Left cardiac atrium (tissue), 4 donors: ENCODE results near the gene FOXO4. TPM values are rescaled to one million over a fixed set of nuclear protein-coding genes. Genes with fewer than 3 reads are reported as not detected.

Source experiments
- ATAC-seq, 2 donors: fragments of 200-7000 bp; cut with Tn5 transposase; one replicate each; pipeline ENCODE4 v1.9.1; 2020; ENCODE audit warnings: mild to moderate bottlenecking in 2 of 2, moderate library complexity in 2 of 2
- DNase-seq: peaks from one replicate; pipeline ENCODE4 v3.0.0-alpha.2; 2020
- intact Hi-C, 2 donors: fragments of 100-400 bp; cut with DNase I; formaldehyde crosslinking; loops; one replicate each; pipeline versions ENCODE4 v1.14.1 to v1.15.1; 2022 to 2023
- total RNA-seq, 2 donors: library from RNA; stranded (reverse); fragmentation: NEBNext Ultra II Directional; extraction: Animal tissue kit (Norgen Biotek cat#: 25700); gene quantifications; one replicate each; pipeline ENCODE4 v1.2.1, GENCODE V29; 2021
- donor health status: DM: no; HTN: yes; CAD: no.
- donor health status: DM: no; HTN: yes; CAD: no; lungs with severe emphysema.
- donor health status: DM: yes; HTN: yes; CAD: no.
- donor health status: Dilated cardiomyopathy.

Gene FOXO4
- total RNA-seq, 2 donors from 2014 or later = 28.5 to 30.9 TPM

GRCh38 chrX:71118032-71118984 lies 22.7 kb downstream of the FOXO4 start, which contains the start of gene MED12:
TSS of gene MED12 (plus strand) at chrX:71118596. CDS start at chrX:71118755, 159 bp downstream.
- intact Hi-C loops = no loop called here
- peak; percentile 88 for DNase-seq
- peak; percentile 98 to 99 for ATAC-seq

DNA sequence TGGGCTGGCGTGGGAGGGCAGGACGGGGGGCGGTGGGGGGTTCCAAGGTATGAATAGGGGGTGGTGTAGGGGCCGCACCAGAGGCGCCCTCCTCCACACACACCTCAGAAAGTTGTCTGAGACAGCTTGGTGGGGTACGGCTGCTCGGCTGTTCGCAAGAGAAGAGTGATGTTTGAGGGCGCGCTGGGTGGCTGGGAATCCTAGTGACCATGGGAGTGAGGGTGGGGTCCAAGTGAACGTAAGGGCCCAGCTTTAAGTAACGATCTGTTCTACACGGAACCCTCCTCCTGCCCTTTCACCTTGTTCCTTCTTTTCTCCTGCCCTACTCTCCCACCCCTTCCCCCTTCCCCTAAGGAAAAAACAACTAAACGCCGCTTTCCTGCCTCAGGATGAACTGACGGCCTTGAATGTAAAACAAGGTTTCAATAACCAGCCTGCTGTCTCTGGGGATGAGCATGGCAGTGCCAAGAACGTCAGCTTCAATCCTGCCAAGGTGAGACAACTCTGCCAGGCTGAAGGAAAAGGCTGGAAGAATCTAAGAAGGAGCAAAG lies 23.4 kb downstream of the FOXO4 start:
- intact Hi-C loops = no loop called here
- peak; percentile 35 to 52 for ATAC-seq
- no peak for DNase-seq

- intact Hi-C loops = no loop called here
- ATAC-seq (peak in 1 of 2 donors; percentile 29), DNase-seq (no peak)
These were observed 32.6 kb downstream of the FOXO4 start for GRCh38 chrX:71128166-71128833.

DNA sequence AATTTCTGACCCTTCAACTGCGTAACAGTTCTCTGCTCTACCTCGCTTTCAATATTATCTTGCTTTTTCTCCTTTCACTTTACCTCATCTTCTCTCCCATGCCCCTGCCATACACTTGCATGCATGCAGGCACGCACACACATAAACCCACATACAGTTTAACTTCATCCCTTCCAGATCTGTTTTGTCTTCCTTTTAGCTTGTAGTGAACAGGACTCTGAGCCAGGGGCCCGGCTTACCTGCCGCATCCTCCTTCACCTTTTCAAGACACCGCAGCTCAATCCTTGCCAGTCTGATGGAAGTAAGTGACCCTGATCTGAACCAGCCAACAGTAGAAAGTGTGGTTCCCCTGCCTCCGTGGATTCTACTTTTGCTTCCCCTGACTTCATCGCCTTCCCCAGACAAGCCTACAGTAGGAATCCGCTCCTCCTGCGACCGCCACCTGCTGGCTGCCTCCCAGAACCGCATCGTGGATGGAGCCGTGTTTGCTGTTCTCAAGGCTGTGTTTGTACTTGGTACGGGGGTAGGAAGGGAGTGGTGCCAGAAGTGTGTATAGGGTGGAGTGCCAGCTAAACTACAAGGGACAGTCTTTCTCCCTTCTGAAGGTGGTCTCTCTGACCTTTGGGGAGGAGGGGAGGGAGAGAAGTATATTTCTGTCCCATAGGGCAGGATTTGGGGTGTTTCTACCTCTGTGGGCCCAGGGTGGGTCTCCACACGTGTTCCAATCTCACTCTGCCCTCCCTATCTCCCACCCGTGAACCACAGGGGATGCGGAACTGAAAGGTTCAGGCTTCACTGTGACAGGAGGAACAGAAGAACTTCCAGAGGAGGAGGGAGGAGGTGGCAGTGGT lies 33.5 kb downstream of the FOXO4 start:
- intact Hi-C loops = no loop called here
- DNase-seq (peak; percentile 59), ATAC-seq (peak; percentile 77 to 80)

DNA sequence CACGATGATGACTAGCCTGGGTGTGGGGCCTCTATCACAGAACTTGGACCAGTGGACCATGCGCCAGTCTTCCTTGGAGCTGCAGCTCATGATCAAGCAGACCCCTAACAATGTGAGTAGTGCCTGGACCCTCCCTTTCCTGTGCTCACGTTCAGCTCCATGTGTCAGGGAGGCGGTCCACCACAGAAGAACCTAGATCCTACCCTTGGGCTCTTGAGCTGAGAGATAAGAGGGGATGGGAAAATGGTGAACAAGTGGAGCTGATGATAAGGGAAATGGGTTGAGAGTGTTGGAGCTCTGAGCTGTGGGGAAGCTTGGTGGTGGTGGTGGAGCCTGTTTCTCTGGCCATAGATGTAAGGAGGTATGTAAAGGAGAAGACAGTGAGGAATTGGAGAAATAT lies 35.9 kb downstream of the FOXO4 start:
- ATAC-seq (no peak), DNase-seq (no peak)
- intact Hi-C loops = no loop called here

DNA sequence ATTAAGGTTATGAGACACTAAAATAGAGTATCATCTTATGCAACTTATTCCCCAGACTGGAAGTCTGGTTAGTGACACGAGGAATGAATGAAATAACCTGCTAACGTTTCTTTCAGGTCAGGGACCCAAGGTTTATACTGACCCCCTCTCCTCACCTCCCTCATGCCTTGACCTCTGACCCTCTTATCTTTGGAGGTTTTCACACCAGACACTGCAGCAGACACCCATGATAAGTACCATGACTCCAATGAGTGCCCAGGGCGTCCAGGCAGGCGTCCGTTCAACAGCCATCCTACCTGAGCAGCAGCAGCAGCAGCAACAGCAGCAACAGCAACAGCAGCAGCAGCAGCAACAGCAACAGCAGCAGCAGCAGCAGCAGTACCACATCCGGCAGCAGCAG lies 44.8 kb downstream of the FOXO4 start:
- DNase-seq = no peak
- intact Hi-C loops = no loop called here
- no peak for ATAC-seq

- DNase-seq (peak; percentile 47), ATAC-seq (no peak)
- intact Hi-C loops = no loop called here
These were observed 47.9 kb downstream of the FOXO4 start for GRCh38 chrX:71143508-71143907.

GRCh38 chrX:71144651-71145050 lies 49.0 kb downstream of the FOXO4 start, which contains the start of gene NLGN3:
TSS of gene NLGN3 (plus strand) at chrX:71144841. CDS start at chrX:71147750, 2,909 bp downstream.
- intact Hi-C loops = no loop called here

DNA sequence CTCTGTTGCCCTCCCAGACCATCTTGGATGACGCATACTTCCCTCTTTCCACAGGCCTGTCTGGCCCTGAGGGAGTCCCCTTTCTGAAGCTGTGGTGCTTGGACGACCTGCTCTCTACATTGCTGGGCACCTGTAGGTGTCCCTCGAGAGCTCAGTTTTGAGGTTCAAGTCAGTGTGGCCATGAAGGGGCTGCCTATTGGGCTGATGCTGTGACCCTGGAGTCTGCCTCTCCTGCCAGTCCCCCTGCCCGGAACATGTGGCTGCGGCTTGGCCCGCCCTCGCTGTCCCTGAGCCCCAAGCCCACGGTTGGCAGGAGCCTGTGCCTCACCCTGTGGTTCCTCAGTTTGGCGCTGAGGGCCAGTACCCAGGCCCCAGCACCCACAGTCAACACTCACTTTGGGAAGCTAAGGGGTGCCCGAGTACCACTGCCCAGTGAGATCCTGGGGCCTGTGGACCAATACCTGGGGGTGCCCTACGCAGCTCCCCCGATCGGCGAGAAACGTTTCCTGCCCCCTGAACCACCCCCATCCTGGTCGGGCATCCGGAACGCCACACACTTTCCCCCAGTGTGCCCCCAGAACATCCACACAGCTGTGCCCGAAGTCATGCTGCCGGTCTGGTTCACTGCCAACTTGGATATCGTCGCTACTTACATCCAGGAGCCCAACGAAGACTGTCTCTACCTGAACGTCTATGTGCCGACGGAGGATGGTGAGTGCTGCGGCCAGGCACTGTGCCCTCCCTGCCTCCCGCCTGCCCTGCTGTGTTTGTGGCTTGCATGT lies 52.0 kb downstream of the FOXO4 start:
- no peak for ATAC-seq
- intact Hi-C loops = no loop called here
- DNase-seq = no peak

More at GRCh38 chrX:71144651-71145050, 49.0 kb downstream of the FOXO4 start, which contains the start of gene NLGN3:
- no peak for DNase-seq
- peak; percentile 3 to 7 for ATAC-seq

DNA sequence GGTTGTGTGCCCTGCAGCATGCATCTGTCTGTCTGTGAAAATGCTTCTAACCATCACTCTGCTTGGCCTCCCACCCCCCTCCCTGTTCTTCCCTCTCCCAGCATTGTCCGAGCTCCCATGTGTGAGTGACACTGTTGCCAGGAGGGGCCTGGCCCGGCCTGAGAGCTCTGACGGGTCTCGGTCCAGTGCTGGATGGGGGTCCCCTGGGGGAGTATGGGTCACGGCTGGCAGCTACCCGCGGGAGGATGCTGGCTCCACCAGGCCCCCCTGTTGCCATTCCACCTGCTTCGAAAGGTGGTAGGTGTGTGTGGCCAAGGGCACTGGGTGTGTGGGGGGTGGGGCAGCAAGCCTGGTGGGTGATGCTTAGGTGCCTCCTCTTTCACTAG lies 52.6 kb downstream of the FOXO4 start:
- no peak for DNase-seq
- no peak for ATAC-seq
- intact Hi-C loops = no loop called here

GRCh38 chrX:71151366-71151765 lies 55.7 kb downstream of the FOXO4 start:
- DNase-seq (no peak), ATAC-seq (no peak)
- intact Hi-C loops = no loop called here

Other genes starting within 250 kb of the FOXO4 start
- gene TEX11, start 187.1 kb upstream of the FOXO4 start, total RNA-seq = not detected
- gene SLC7A3, start 164.8 kb upstream of the FOXO4 start, total RNA-seq = not detected
- 10 to 100 TPM; 48.9 to 57.3 TPM for gene SNX12, start 27.5 kb upstream of the FOXO4 start, total RNA-seq
- not detected for gene CXorf65, start 10.9 kb downstream of the FOXO4 start, total RNA-seq
- gene IL2RG, start 15.7 kb downstream of the FOXO4 start, total RNA-seq = 1 to 10 TPM; 1.8 to 2.6 TPM
- 10 to 100 TPM; 21.1 to 23.8 TPM for gene MED12, start 22.7 kb downstream of the FOXO4 start, total RNA-seq
- gene NLGN3, start 49.0 kb downstream of the FOXO4 start, total RNA-seq = under 1 TPM; 0.52 to 0.97 TPM
- gene GJB1, start 127.4 kb downstream of the FOXO4 start, total RNA-seq = not detected
- 10 to 100 TPM; 11.9 to 13.6 TPM for gene ZMYM3, start 158.3 kb downstream of the FOXO4 start, total RNA-seq
- 100 to 1,000 TPM in 1 of 2 donors, 10 to 100 TPM in 1; 99.7 to 130 TPM for gene NONO, start 187.8 kb downstream of the FOXO4 start, total RNA-seq
- gene ITGB1BP2, start 205.9 kb downstream of the FOXO4 start, total RNA-seq = 100 to 1,000 TPM in 1 of 2 donors, 10 to 100 TPM in 1; 90.5 to 115 TPM